OCI-LY7 (cell line): ENCODE results near the gene KCNIP4. TPM values are rescaled to one million over a fixed set of nuclear protein-coding genes. Genes with fewer than 3 reads are reported as not detected.

Experiments used
- BruUV-seq: library from RNA; stranded (reverse); fragments of 400-500 nt; replicated peaks from 2 replicates; lab custom pipeline; 2021; lab: Mats Ljungman, UMichigan
- CTCF ChIA-PET: fragments of 300-600 bp; sonication (Branson Sonifier 250); formaldehyde crosslinking; loops from one replicate; lab custom pipeline; 2022; ENCODE audit warnings: antibody characterized with exemption; ENCODE audit not compliant: unreplicated experiment; lab: Charles Lee
- POLR2A ChIA-PET: fragments of 300-600 bp; sonication (Branson Sonifier 250); formaldehyde crosslinking; loops from one replicate; lab custom pipeline; 2022; ENCODE audit warnings: antibody characterized with exemption; lab: Charles Lee
- DNase-seq: peaks from one replicate; pipeline ENCODE4 v3.0.0-alpha.2; 2015; ENCODE audit warnings: low spot score
- H2AFZ ChIP-seq: fragments of 200-600 bp; sonication (generic), shearing (Covaris generic); 2 replicates; pipeline ENCODE4 v1.6.1; 2014; ENCODE audit warnings: mild to moderate bottlenecking, antibody characterized with exemption, low read length, moderate library complexity
- H3K27ac ChIP-seq: fragments of 200-600 bp; sonication (generic); 2 replicates; pipeline ENCODE4 v1.5.1; 2014; ENCODE audit warnings: mixed run types, low read depth, mild to moderate bottlenecking, moderate library complexity, low read length, inconsistent platforms; ENCODE audit not compliant: poor library complexity, severe bottlenecking
- H3K36me3 ChIP-seq: fragments of 200-600 bp; sonication (generic); 2 replicates; pipeline ENCODE4 v1.6.1; 2014; ENCODE audit warnings: mild to moderate bottlenecking, antibody characterized with exemption, low read length, moderate library complexity, mixed read lengths; ENCODE audit not compliant: insufficient read depth
- H3K4me1 ChIP-seq: fragments of 200-600 bp; sonication (generic); 2 replicates; pipeline ENCODE4 v1.5.1; 2014; ENCODE audit warnings: mild to moderate bottlenecking, low read length; ENCODE audit not compliant: insufficient read depth, poor library complexity, severe bottlenecking
- H3K4me2 ChIP-seq: fragments of 200-600 bp; sonication (generic); 2 replicates; pipeline ENCODE4 v1.6.1; 2014; ENCODE audit warnings: mild to moderate bottlenecking, low read length
- H3K4me3 ChIP-seq: fragments of 200-600 bp; sonication (generic); 2 replicates; pipeline ENCODE4 v1.5.1; 2014; ENCODE audit warnings: mild to moderate bottlenecking, low read depth, low read length; ENCODE audit not compliant: poor library complexity, severe bottlenecking
- H3K79me2 ChIP-seq: fragments of 200-600 bp; sonication (generic); 2 replicates; pipeline ENCODE4 v1.6.1; 2016; ENCODE audit warnings: low read depth, mild to moderate bottlenecking, low read length, moderate library complexity, mixed read lengths; ENCODE audit not compliant: insufficient read depth
- H3K9me2 ChIP-seq: fragments of 200-600 bp; sonication (generic); 2 replicates; pipeline ENCODE4 v1.6.1; 2016; ENCODE audit warnings: mild to moderate bottlenecking, low read length, mixed read lengths; ENCODE audit not compliant: insufficient read depth
- H3K9me3 ChIP-seq: fragments of 200-600 bp; sonication (generic); 2 replicates; pipeline ENCODE4 v1.6.1; 2014; ENCODE audit warnings: mild to moderate bottlenecking, mixed run types, low read length, mixed read lengths
- H4K20me1 ChIP-seq: fragments of 200-600 bp; sonication (generic); 2 replicates; pipeline ENCODE4 v1.6.1; 2014; ENCODE audit warnings: mild to moderate bottlenecking, antibody characterized with exemption, low read length, moderate library complexity, mixed read lengths; ENCODE audit not compliant: insufficient read depth
- EZH2phosphoT487 ChIP-seq: fragments of 200-600 bp; sonication (generic); IDR thresholded peaks from 2 replicates; pipeline ENCODE4 v1.6.1; 2018; ENCODE audit warnings: low read depth, borderline replicate concordance, mild to moderate bottlenecking, mixed run types, antibody characterized with exemption, low read length, moderate library complexity, mixed read lengths
- intact Hi-C: fragments of 100-400 bp; cut with micrococcal nuclease; formaldehyde crosslinking; loops from one replicate; pipeline ENCODE4 v1.10.0; 2022; ENCODE audit not compliant: unreplicated experiment
- total RNA-seq, 2 experiments: library from RNA; depleted of rRNA in 1 of 2; stranded (reverse); fragments of >200 nt in 1 of 2; shearing (Covaris generic) in 1 of 2; gene quantifications; 2 replicates each; pipeline ENCODE4 v1.2.3, GENCODE V29; 2014 to 2022
- TF ChIP-seq, protein P1 (sequence below): fragments of 200-600 bp; sonication (generic); conservative IDR thresholded peaks from 2 replicates; pipeline ENCODE4 v1.5.1; 2014; ENCODE audit warnings: mild to moderate bottlenecking, antibody characterized with exemption, low read length, moderate library complexity, mixed read lengths

KCNIP4 gene
- total RNA-seq, 2 experiments from 2014 or later: not detected

DNA sequence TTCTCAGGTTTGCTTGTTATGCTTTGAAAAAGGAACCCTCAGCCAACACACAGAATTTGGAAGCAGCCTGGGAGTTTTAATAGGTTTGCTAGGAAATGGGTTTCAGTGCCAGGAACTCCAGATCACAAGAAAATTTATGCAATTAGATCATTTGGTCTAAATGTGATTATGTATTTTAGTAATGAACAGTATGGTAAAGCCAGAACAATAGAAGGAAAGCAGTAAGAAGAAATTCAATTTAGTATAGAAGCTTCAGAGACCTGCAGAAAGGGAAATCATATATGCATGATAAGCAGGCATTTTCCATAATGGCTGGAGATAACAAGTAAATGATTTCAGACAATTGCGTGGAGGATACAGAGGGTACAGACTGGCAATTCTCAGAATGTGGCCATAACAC is 184.7 kb downstream of the KCNIP4 start:
- Histone ChIP-seq H3K9me3 (no peaks in the 10 kb centered on the region), H3K4me1 (no peaks in the 10 kb centered on the region), H3K27ac (no peak overlapping the region), H3K4me2 (no peak overlapping the region), H3K4me3 (no peak overlapping the region), H3K9me2 (no peaks in the 10 kb centered on the region), H3K36me3 (no peaks in the 10 kb centered on the region), H2AFZ (no peak overlapping the region), H3K79me2 (no peaks in the 10 kb centered on the region), H4K20me1 (no peaks in the 10 kb centered on the region)
- no TSS peak for BruUV-seq
- intact Hi-C loops: no loop called here
- ChIA-PET POLR2A (no interaction called here), CTCF (no interaction called here)
- DNase-seq: no peak
- TF ChIP-seq EZH2phosphoT487: no peak
- TF ChIP-seq, protein P1, sequence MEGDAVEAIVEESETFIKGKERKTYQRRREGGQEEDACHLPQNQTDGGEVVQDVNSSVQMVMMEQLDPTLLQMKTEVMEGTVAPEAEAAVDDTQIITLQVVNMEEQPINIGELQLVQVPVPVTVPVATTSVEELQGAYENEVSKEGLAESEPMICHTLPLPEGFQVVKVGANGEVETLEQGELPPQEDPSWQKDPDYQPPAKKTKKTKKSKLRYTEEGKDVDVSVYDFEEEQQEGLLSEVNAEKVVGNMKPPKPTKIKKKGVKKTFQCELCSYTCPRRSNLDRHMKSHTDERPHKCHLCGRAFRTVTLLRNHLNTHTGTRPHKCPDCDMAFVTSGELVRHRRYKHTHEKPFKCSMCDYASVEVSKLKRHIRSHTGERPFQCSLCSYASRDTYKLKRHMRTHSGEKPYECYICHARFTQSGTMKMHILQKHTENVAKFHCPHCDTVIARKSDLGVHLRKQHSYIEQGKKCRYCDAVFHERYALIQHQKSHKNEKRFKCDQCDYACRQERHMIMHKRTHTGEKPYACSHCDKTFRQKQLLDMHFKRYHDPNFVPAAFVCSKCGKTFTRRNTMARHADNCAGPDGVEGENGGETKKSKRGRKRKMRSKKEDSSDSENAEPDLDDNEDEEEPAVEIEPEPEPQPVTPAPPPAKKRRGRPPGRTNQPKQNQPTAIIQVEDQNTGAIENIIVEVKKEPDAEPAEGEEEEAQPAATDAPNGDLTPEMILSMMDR: no peak

DNA sequence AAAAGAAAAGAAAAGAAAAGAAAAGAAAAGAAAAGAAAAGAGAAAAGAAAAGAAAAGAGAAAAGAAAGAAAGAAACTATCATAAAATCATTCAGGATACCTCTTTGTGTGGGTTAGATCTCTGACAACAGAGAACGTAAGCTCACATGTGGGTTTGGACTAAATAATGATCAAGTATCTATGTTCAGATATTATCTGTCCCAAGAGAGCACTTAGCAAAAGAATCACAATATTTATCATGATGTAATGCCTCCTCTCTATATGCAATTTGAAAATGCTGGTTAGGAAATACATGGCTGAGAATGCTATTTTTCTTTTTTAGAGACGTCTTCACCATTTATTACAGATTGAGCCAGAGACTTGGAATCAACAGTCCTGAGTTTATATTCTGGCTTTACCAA is 191.3 kb downstream of the KCNIP4 start:
- no peak overlapping the region for H3K4me3 ChIP-seq
- DNase-seq: no peak

DNA sequence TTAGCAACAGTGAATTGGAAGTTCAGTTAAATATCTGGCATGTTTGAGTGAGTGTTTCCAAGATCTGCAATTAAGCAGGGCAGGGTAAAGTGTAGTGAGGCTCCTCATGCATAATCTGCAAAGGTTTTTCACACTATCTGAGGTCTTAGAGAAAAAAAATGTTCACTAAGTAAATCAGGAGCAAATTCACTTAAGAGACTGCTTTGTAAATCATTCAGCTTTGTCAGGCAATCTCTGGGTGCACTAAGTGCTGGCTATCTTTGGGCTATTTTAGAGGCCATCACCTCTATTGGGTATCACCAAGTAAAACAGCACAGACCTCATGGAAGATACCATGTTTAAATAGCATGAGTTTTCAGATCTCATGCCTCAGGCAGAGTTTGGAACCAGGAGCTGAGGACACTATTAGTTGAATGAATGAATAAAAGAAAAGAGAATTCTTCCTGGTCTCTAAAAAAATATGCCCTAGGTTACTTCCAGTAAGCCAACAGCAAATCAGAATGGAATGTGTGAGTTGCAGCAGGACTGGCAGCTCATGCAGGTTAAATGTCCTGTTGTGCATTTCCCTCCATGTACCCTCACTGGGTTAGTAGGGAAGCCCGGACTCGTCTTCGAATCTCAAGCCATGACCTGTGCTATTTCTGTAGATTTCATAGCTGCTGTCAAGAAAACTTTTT is 195.3 kb downstream of the KCNIP4 start:
- POLR2A ChIA-PET: no interaction called here
- DNase-seq: no peak
- H3K4me1 ChIP-seq: no peaks in the 10 kb centered on the region

More for the DNA sequence above, 191.3 kb downstream of the KCNIP4 start:
- ChIA-PET CTCF (no interaction called here), POLR2A (no interaction called here)
- TF ChIP-seq, protein P1: no peak
- TF ChIP-seq EZH2phosphoT487: no peak
- H3K79me2 ChIP-seq: no peaks in the 10 kb centered on the region
- H3K36me3 ChIP-seq: no peaks in the 10 kb centered on the region
- H3K27ac ChIP-seq: no peak overlapping the region
- intact Hi-C loops: no loop called here
- no TSS peak for BruUV-seq
- no peaks in the 10 kb centered on the region for H3K9me3 ChIP-seq
- H4K20me1 ChIP-seq: no peaks in the 10 kb centered on the region
- no peaks in the 10 kb centered on the region for H3K9me2 ChIP-seq
- no peak overlapping the region for H2AFZ ChIP-seq
- no peaks in the 10 kb centered on the region for H3K4me1 ChIP-seq
- no peak overlapping the region for H3K4me2 ChIP-seq

More for the DNA sequence above, 195.3 kb downstream of the KCNIP4 start:
- H3K79me2 ChIP-seq: no peaks in the 10 kb centered on the region
- H3K4me2 ChIP-seq: no peak overlapping the region
- TF ChIP-seq, protein P1: no peak
- TF ChIP-seq EZH2phosphoT487: no peak
- intact Hi-C loops: no loop called here
- H3K27ac ChIP-seq: no peak overlapping the region
- H3K9me3 ChIP-seq: no peaks in the 10 kb centered on the region
- no peaks in the 10 kb centered on the region for H4K20me1 ChIP-seq
- no peak overlapping the region for H2AFZ ChIP-seq
- no TSS peak for BruUV-seq
- H3K9me2 ChIP-seq: no peaks in the 10 kb centered on the region
- no peak overlapping the region for H3K4me3 ChIP-seq
- no peaks in the 10 kb centered on the region for H3K36me3 ChIP-seq
- CTCF ChIA-PET: no interaction called here
